Gastrocnemius medialis (tissue), 4 donors: ENCODE data around the gene GPC6.

Source experiments
- CTCF ChIP-seq, 5 experiments: fragments of 450-650 bp in 3 of 5; fragments of 200-600 bp in 2 of 5; sonication (generic) in 2 of 5; IDR thresholded peaks in 4 of 5; conservative IDR thresholded peaks in 1 of 5; 1 replicate in 4 of 5; 2 replicates in 1 of 5; pipeline ENCODE4 v1.5.1; 2016 to 2019; ENCODE audit warnings: antibody characterized with exemption in 5 of 5, mild to moderate bottlenecking in 3 of 5, moderate library complexity in 3 of 5
- POLR2A ChIP-seq, 2 donors: fragments of 450-650 bp; IDR thresholded peaks; one replicate each; pipeline ENCODE4 v1.6.1; 2017; ENCODE audit warnings: antibody characterized with exemption in 2 of 2, mild to moderate bottlenecking in 2 of 2, moderate library complexity in 2 of 2

GRCh38 chr13:93270769-93271742, 44.4 kb downstream of the GPC6 start:
- TF ChIP-seq CTCF (IDR thresholded peaks at IDR 0.05 in 4 of 5, conservative IDR thresholded peaks at IDR 0.05 in 1 of 5) (no peak), POLR2A (IDR thresholded peaks at IDR 0.05) (no peak)
